Measurements from ENCODE around the gene ADGRV1. TPM values are rescaled to one million over a fixed set of nuclear protein-coding genes. Genes with fewer than 3 reads are reported as not detected.

Gene ADGRV1
- total and polyA plus RNA-seq, 2 donors (not counting 3 experiments of a cell fraction or from before 2014, with no cell fraction given), result 0.11 to 0.55 TPM

GRCh38 chr5:90641528-90641927, 82.9 kb downstream of the ADGRV1 start:
- Histone ChIP-seq H3K27me3 (ENCODE audit: control insufficient read depth in 2 of 2, insufficient read depth in 2 of 2, low read length in 2 of 2) (no peaks in the 10 kb centered on the region), H3K4me1 (ENCODE audit: control insufficient read depth, extremely low read depth, insufficient read depth, low read length) (no peaks in the 10 kb centered on the region), H3K79me2 (ENCODE audit: control insufficient read depth, insufficient read depth, low read length) (no peaks in the 10 kb centered on the region), H2AFZ (ENCODE audit: low read depth, low read length) (no peak overlapping the region), H3K4me2 (ENCODE audit: insufficient read depth, low read length) (no peak overlapping the region), H3K4me3 (replicated peaks in 1 of 3; ENCODE audit: insufficient read depth in 1 of 3, low read depth in 1 of 3, low read length in 3 of 3) (no peak overlapping the region), H3K27ac (ENCODE audit: insufficient read depth, low read depth, low read length) (no peak overlapping the region), H3K36me3 (ENCODE audit: control insufficient read depth in 2 of 2, extremely low read depth in 1 of 2, insufficient read depth in 2 of 2, low read length in 2 of 2) (no peaks in the 10 kb centered on the region), H3K9me1 (replicated peaks; ENCODE audit: control insufficient read depth, extremely low read depth, insufficient read depth, low read length) (no peaks in the 10 kb centered on the region), H3K9ac (replicated peaks; ENCODE audit: extremely low read depth, insufficient read depth, low read length) (no peak overlapping the region), H3K9me3 (replicated peaks; ENCODE audit: control insufficient read depth, insufficient read depth, low read length) (no peaks in the 10 kb centered on the region), H4K20me1 (replicated peaks; ENCODE audit: control insufficient read depth, extremely low read depth, insufficient read depth, low read length) (no peaks in the 10 kb centered on the region)
- intact Hi-C loops (cut with micrococcal nuclease), result no loop called here
- DNase-seq (ENCODE audit: low read depth, low spot score), result no peak
- dilution Hi-C loops (cut with MboI; ENCODE audit: extremely low pct_ligation_motif_present, low sequenced_read_pairs), result no loop called here
- TF ChIP-seq CTCF (IDR thresholded peaks at IDR 0.05; ENCODE audit: extremely low read depth in 1 of 2, insufficient read depth in 1 of 2, low read depth in 1 of 2, low read length in 2 of 2), result no peak
- FAIRE-seq, result no peak
- no TSS peak for BruUV-seq (replicated peaks)
- CTCF ChIA-PET, result interaction anchor here (1.0 kb wide), 1 partner anchor 11 kb away, joined by 3 read pairs; no protein-coding TSS in a partner anchor
- POLR2A ChIA-PET, result no interaction called here

- Histone ChIP-seq H3K9me3 (replicated peaks; ENCODE audit: control insufficient read depth, insufficient read depth, low read length) (no peaks in the 10 kb centered on the region), H3K4me1 (ENCODE audit: control insufficient read depth, extremely low read depth, insufficient read depth, low read length) (no peaks in the 10 kb centered on the region), H4K20me1 (replicated peaks; ENCODE audit: control insufficient read depth, extremely low read depth, insufficient read depth, low read length) (no peaks in the 10 kb centered on the region), H3K79me2 (ENCODE audit: control insufficient read depth, insufficient read depth, low read length) (no peaks in the 10 kb centered on the region), H3K9ac (replicated peaks; ENCODE audit: extremely low read depth, insufficient read depth, low read length) (no peak overlapping the region), H3K4me3 (replicated peaks in 1 of 3; ENCODE audit: insufficient read depth in 1 of 3, low read depth in 1 of 3, low read length in 3 of 3) (no peak overlapping the region), H3K27ac (ENCODE audit: insufficient read depth, low read depth, low read length) (no peak overlapping the region), H3K36me3 (ENCODE audit: control insufficient read depth in 2 of 2, extremely low read depth in 1 of 2, insufficient read depth in 2 of 2, low read length in 2 of 2) (no peaks in the 10 kb centered on the region), H3K4me2 (ENCODE audit: insufficient read depth, low read length) (no peak overlapping the region), H3K27me3 (ENCODE audit: control insufficient read depth in 2 of 2, insufficient read depth in 2 of 2, low read length in 2 of 2) (no peaks in the 10 kb centered on the region), H2AFZ (ENCODE audit: low read depth, low read length) (no peak overlapping the region), H3K9me1 (replicated peaks; ENCODE audit: control insufficient read depth, extremely low read depth, insufficient read depth, low read length) (no peaks in the 10 kb centered on the region)
- dilution Hi-C loops (cut with MboI; ENCODE audit: extremely low pct_ligation_motif_present, low sequenced_read_pairs) (no loop called here), intact Hi-C loops (cut with micrococcal nuclease) (no loop called here)
- TF ChIP-seq MYC (IDR thresholded peaks at IDR 0.05; ENCODE audit: low read depth, low read length), result no peak
- TF ChIP-seq FOS (IDR thresholded peaks at IDR 0.05; ENCODE audit: borderline replicate concordance, insufficient read depth, low read length), result no peak
- no peak for TF ChIP-seq CTCF (IDR thresholded peaks at IDR 0.05; ENCODE audit: extremely low read depth in 1 of 2, insufficient read depth in 1 of 2, low read depth in 1 of 2, low read length in 2 of 2)
- TF ChIP-seq MAX (IDR thresholded peaks at IDR 0.05; ENCODE audit: insufficient read depth, insufficient read length), result no peak
- no peak for TF ChIP-seq POLR2A (IDR thresholded peaks at IDR 0.05; ENCODE audit: low read depth, low read length)
- TF ChIP-seq POLR2AphosphoS5 (IDR thresholded peaks at IDR 0.05; ENCODE audit: insufficient read depth, low read depth, low read length), result no peak
- TF ChIP-seq EZH2 (IDR thresholded peaks at IDR 0.05; ENCODE audit: borderline replicate concordance, low read depth, low read length, severe bottlenecking), result no peak
- TF ChIP-seq GATA2 (IDR thresholded peaks at IDR 0.05; ENCODE audit: insufficient read depth, insufficient read length, low read depth, low read length), result no peak
- TF ChIP-seq JUN (IDR thresholded peaks at IDR 0.05; ENCODE audit: borderline replicate concordance, insufficient read depth, insufficient read length, low read depth), result no peak
- POLR2A ChIA-PET, result no interaction called here
- BruUV-seq (replicated peaks), result no TSS peak
- CTCF ChIA-PET, result no interaction called here
- DNase-seq (ENCODE audit: low read depth, low spot score) (no peak), FAIRE-seq (no peak)
Observed at GRCh38 chr5:90642706-90643229, 84.2 kb downstream of the ADGRV1 start.
